K562 (cell line): Measurements from ENCODE around the gene AGFG2.

Experiments
- CXXC5 ChIP-seq: fragments of 250-450 bp; sonication (Bioruptor Pico); IDR thresholded peaks from 2 replicates; pipeline ENCODE4 v1.8.0; 2022; ENCODE audit warnings: inconsistent platforms, mild to moderate bottlenecking, moderate library complexity
- NFXL1 ChIP-seq: fragments of 450-650 bp; formaldehyde crosslinking; IDR thresholded peaks from 2 replicates; pipeline ENCODE4 v1.4.0; 2021; ENCODE audit warnings: mild to moderate bottlenecking
- PRPF4 ChIP-seq: fragments of 200-400 bp; formaldehyde crosslinking; IDR thresholded peaks from one replicate; pipeline ENCODE4 v1.6.1; 2017; ENCODE audit warnings: low read length, low read depth, mild to moderate bottlenecking; ENCODE audit not compliant: insufficient read depth, poor library complexity, severe bottlenecking
- RFX5 ChIP-seq: IDR thresholded peaks from 2 replicates; pipeline ENCODE4 v1.6.1; 2011; ENCODE audit warnings: low read depth, mild to moderate bottlenecking, improper control_type of control experiment, low read length
- U2AF1 ChIP-seq: fragments of 200-400 bp; formaldehyde crosslinking; optimal IDR thresholded peaks from 2 replicates; pipeline ENCODE3; 2017; ENCODE audit warnings: mild to moderate bottlenecking, low read depth, low read length, moderate library complexity
- TF ChIP-seq, protein P1 (sequence below): fragments of 450-650 bp; IDR thresholded peaks from 2 replicates; pipeline ENCODE4 v1.6.1; 2016; ENCODE audit warnings: missing biosample characterization, missing genetic modification characterization
- TF ChIP-seq, protein P2 (sequence below), 3 experiments: IDR thresholded peaks in 2 of 3; conservative IDR thresholded peaks in 1 of 3; 2 replicates each; pipeline ENCODE4 v1.5.1; 2011 to 2012; ENCODE audit warnings: low read length in 3 of 3, mild to moderate bottlenecking in 3 of 3, control low read depth in 2 of 3, improper control_type of control experiment in 1 of 3, inconsistent platforms in 1 of 3, low read depth in 1 of 3, mixed read lengths in 1 of 3, moderate library complexity in 1 of 3; ENCODE audit not compliant: insufficient read depth in 2 of 3

DNA sequence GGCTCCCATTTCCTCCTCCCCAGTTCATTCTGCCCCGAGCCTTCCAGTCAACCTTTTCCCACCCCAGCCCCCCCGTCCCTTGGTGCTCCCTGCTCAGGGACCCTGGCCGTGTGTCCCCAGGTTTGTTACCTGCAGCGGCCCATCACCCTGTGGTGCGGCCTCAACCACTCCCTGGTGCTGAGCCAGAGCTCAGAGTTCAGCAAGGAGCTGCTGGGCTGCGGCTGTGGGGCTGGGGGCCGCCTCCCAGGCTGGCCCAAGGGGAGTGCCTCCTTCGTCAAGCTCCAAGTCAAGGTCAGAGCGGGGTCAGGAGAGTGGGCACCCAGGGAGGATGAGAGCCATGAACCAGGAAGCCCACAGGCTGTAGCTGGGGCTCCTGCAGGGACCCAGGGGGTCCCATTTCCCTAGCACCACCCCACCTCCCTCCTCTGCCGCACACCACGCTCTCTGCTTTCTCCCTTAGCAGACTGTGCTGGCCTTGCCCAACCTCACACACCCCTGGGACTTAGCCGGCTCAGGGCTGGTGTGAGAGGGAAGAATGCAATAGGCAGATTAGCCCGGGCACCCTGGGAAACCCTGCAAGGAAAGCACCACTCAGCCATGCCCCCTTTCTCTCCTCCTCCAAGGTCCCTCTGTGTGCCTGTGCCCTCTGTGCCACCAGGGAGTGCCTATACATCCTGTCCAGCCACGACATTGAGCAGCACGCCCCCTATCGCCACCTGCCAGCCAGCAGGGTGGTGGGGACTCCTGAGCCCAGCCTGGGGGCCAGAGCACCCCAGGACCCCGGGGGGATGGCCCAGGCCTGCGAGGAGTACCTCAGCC lies 61.1 kb downstream of the AGFG2 start:
- TF ChIP-seq PRPF4 = no peak
- TF ChIP-seq U2AF1 = no peak
- TF ChIP-seq NFXL1 (CRISPR knock-in tag) = no peak
- no peak for TF ChIP-seq CXXC5 (CRISPR knock-in tag)
- TF ChIP-seq, protein P1, sequence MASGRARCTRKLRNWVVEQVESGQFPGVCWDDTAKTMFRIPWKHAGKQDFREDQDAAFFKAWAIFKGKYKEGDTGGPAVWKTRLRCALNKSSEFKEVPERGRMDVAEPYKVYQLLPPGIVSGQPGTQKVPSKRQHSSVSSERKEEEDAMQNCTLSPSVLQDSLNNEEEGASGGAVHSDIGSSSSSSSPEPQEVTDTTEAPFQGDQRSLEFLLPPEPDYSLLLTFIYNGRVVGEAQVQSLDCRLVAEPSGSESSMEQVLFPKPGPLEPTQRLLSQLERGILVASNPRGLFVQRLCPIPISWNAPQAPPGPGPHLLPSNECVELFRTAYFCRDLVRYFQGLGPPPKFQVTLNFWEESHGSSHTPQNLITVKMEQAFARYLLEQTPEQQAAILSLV (tag) = no peak
- TF ChIP-seq, protein P2, sequence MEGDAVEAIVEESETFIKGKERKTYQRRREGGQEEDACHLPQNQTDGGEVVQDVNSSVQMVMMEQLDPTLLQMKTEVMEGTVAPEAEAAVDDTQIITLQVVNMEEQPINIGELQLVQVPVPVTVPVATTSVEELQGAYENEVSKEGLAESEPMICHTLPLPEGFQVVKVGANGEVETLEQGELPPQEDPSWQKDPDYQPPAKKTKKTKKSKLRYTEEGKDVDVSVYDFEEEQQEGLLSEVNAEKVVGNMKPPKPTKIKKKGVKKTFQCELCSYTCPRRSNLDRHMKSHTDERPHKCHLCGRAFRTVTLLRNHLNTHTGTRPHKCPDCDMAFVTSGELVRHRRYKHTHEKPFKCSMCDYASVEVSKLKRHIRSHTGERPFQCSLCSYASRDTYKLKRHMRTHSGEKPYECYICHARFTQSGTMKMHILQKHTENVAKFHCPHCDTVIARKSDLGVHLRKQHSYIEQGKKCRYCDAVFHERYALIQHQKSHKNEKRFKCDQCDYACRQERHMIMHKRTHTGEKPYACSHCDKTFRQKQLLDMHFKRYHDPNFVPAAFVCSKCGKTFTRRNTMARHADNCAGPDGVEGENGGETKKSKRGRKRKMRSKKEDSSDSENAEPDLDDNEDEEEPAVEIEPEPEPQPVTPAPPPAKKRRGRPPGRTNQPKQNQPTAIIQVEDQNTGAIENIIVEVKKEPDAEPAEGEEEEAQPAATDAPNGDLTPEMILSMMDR (IDR thresholded peaks at IDR 0.05 in 2 of 3, conservative IDR thresholded peaks at IDR 0.05 in 1 of 3; ENCODE audit: insufficient read depth in 2 of 3, low read depth in 1 of 3, low read length in 3 of 3) = no peak
- TF ChIP-seq RFX5 = no peak
